Panc1 (cell line): ENCODE measurements around the gene N4BP2L2.

ENCODE experiments used
- POLR2AphosphoS5 ChIP-seq: IDR thresholded peaks from 2 replicates; pipeline ENCODE4 v1.6.1; 2012; ENCODE audit warnings: mild to moderate bottlenecking, low read depth, low read length, moderate library complexity
- SIN3A ChIP-seq: IDR thresholded peaks from 2 replicates; pipeline ENCODE4 v1.6.1; 2012; ENCODE audit warnings: low read depth, mild to moderate bottlenecking, low read length, moderate library complexity, borderline replicate concordance; ENCODE audit not compliant: insufficient read depth
- TCF7L2 ChIP-seq: IDR thresholded peaks from 2 replicates; pipeline ENCODE4 v1.6.1; 2011; ENCODE audit warnings: mild to moderate bottlenecking, low read depth, low read length, inconsistent platforms
- TF ChIP-seq, protein P1 (sequence below): fragments of 450-650 bp; IDR thresholded peaks from 2 replicates; pipeline ENCODE4 v1.5.1; 2017; ENCODE audit warnings: mild to moderate bottlenecking
- TF ChIP-seq, protein P2 (sequence below), 2 experiments: IDR thresholded peaks; 2 replicates each; pipeline ENCODE4 v1.6.1; 2011 to 2012; ENCODE audit warnings: low read depth in 2 of 2, control low read depth in 1 of 2, low read length in 1 of 2, mild to moderate bottlenecking in 1 of 2, moderate library complexity in 1 of 2; ENCODE audit not compliant: insufficient read depth in 1 of 2

DNA sequence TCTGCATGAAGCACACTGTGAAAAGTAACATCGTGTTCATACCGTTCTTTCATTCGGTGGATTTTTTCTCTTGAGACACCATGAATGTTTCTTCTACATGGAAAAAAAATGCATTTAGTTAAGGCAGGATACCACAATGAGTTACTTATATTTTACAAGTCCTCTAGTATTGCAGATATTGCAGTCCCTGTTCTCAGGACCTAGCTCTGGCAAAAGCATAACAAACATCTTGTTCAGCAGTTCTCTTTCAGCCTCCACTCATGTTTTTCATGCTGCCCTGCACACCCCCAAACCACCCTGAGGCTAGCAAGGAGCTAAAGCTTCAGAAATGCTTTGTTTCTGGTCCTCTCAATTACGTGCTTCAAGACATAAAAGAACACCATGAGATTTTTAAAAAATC lies 135.5 kb downstream of the N4BP2L2 start:
- TF ChIP-seq, protein P1, sequence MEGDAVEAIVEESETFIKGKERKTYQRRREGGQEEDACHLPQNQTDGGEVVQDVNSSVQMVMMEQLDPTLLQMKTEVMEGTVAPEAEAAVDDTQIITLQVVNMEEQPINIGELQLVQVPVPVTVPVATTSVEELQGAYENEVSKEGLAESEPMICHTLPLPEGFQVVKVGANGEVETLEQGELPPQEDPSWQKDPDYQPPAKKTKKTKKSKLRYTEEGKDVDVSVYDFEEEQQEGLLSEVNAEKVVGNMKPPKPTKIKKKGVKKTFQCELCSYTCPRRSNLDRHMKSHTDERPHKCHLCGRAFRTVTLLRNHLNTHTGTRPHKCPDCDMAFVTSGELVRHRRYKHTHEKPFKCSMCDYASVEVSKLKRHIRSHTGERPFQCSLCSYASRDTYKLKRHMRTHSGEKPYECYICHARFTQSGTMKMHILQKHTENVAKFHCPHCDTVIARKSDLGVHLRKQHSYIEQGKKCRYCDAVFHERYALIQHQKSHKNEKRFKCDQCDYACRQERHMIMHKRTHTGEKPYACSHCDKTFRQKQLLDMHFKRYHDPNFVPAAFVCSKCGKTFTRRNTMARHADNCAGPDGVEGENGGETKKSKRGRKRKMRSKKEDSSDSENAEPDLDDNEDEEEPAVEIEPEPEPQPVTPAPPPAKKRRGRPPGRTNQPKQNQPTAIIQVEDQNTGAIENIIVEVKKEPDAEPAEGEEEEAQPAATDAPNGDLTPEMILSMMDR = no peak
- TF ChIP-seq, protein P2, sequence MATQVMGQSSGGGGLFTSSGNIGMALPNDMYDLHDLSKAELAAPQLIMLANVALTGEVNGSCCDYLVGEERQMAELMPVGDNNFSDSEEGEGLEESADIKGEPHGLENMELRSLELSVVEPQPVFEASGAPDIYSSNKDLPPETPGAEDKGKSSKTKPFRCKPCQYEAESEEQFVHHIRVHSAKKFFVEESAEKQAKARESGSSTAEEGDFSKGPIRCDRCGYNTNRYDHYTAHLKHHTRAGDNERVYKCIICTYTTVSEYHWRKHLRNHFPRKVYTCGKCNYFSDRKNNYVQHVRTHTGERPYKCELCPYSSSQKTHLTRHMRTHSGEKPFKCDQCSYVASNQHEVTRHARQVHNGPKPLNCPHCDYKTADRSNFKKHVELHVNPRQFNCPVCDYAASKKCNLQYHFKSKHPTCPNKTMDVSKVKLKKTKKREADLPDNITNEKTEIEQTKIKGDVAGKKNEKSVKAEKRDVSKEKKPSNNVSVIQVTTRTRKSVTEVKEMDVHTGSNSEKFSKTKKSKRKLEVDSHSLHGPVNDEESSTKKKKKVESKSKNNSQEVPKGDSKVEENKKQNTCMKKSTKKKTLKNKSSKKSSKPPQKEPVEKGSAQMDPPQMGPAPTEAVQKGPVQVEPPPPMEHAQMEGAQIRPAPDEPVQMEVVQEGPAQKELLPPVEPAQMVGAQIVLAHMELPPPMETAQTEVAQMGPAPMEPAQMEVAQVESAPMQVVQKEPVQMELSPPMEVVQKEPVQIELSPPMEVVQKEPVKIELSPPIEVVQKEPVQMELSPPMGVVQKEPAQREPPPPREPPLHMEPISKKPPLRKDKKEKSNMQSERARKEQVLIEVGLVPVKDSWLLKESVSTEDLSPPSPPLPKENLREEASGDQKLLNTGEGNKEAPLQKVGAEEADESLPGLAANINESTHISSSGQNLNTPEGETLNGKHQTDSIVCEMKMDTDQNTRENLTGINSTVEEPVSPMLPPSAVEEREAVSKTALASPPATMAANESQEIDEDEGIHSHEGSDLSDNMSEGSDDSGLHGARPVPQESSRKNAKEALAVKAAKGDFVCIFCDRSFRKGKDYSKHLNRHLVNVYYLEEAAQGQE (IDR thresholded peaks at IDR 0.05; ENCODE audit: insufficient read depth in 1 of 2, low read depth in 2 of 2, low read length in 1 of 2) = no peak
- no peak for TF ChIP-seq SIN3A
- TF ChIP-seq POLR2AphosphoS5 = no peak
- TF ChIP-seq TCF7L2 = no peak
